Neutrophil (primary cell): ENCODE data around the gene ASB14.

Experiments used
- H3K27ac ChIP-seq: fragments of 200-600 bp; sonication (generic); 2 replicates; pipeline ENCODE4 v1.5.1; 2016; ENCODE audit warnings: mild to moderate bottlenecking, moderate library complexity
- H3K27me3 ChIP-seq: fragments of 200-600 bp; sonication (generic); 2 replicates; pipeline ENCODE4 v1.6.0; 2016; ENCODE audit warnings: mild to moderate bottlenecking
- H3K36me3 ChIP-seq: fragments of 200-600 bp; sonication (generic); 2 replicates; pipeline ENCODE4 v1.5.1; 2017
- H3K4me1 ChIP-seq, 2 experiments: fragments of 200-600 bp in 1 of 2; sonication (generic) in 1 of 2; 1 replicate in 1 of 2; 2 replicates in 1 of 2; pipeline versions ENCODE4 v1.5.1 to v1.6.1; 2013 to 2016; ENCODE audit warnings: low read depth in 1 of 2, low read length in 1 of 2, mild to moderate bottlenecking in 1 of 2, moderate library complexity in 1 of 2; ENCODE audit not compliant: control insufficient read depth in 1 of 2, insufficient read depth in 1 of 2
- H3K4me3 ChIP-seq, 2 experiments: fragments of 200-600 bp in 1 of 2; sonication (generic) in 1 of 2; 1 replicate in 1 of 2; 2 replicates in 1 of 2; pipeline ENCODE4 v1.5.1; 2013 to 2016; ENCODE audit warnings: low read depth in 1 of 2, low read length in 1 of 2, mild to moderate bottlenecking in 1 of 2, moderate library complexity in 1 of 2
- H3K9me3 ChIP-seq: fragments of 200-600 bp; sonication (generic); 2 replicates; pipeline ENCODE4 v1.5.1; 2016
- TF ChIP-seq, protein P1 (sequence below): fragments of 200-600 bp; sonication (generic); IDR thresholded peaks from 2 replicates; pipeline ENCODE4 v1.5.1; 2016; ENCODE audit warnings: antibody characterized with exemption

The ASB14 gene

DNA sequence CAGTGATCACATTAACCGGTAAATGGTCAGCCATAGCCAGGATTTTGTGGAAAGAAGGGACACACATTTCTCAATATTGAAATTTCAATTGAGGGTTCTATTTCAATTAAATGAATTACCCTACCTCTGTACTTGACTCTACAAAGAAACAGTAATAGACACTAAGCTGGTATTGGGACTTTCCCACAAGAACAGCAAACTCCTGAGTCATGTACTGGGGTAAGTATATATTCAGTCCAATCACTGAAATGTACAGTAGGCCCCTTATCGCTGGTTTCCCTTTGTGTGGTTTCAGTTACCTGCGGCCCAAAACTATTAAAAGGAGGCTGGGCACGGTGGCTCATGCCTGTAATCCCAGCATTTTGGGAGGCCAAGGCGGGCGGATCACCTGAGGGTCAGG lies 17.6 kb downstream of the ASB14 start:
- TF ChIP-seq, protein P1, sequence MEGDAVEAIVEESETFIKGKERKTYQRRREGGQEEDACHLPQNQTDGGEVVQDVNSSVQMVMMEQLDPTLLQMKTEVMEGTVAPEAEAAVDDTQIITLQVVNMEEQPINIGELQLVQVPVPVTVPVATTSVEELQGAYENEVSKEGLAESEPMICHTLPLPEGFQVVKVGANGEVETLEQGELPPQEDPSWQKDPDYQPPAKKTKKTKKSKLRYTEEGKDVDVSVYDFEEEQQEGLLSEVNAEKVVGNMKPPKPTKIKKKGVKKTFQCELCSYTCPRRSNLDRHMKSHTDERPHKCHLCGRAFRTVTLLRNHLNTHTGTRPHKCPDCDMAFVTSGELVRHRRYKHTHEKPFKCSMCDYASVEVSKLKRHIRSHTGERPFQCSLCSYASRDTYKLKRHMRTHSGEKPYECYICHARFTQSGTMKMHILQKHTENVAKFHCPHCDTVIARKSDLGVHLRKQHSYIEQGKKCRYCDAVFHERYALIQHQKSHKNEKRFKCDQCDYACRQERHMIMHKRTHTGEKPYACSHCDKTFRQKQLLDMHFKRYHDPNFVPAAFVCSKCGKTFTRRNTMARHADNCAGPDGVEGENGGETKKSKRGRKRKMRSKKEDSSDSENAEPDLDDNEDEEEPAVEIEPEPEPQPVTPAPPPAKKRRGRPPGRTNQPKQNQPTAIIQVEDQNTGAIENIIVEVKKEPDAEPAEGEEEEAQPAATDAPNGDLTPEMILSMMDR, result no peak
- no peaks in the 10 kb centered on the region for H3K27me3 ChIP-seq

DNA sequence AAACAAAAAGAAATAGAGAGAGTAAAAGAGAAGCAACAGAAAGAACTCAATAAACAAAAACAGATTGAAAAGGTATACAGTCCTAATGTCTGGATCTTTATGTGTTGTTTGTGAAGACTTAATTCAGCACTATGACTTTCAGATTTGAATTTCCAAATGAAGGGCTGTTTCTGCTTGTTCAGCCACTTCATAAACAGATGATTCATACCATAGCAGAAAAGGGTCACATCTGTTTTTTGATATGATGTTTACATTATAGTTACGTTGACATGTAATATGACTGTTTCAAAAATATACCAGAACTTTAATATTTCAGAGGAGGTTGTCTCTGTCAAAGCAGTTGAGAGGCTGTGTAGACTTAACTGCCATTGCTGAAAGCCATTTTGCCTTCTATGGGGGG lies 24.1 kb downstream of the ASB14 start:
- Histone ChIP-seq H3K27me3 (no peaks in the 10 kb centered on the region), H3K36me3 (peaks cover 71% of the 10 kb centered on the region), H3K9me3 (no peaks in the 10 kb centered on the region), H3K4me1 (no peaks in the 10 kb centered on the region), H3K27ac (no peak overlapping the region), H3K4me3 (no peak overlapping the region)
- TF ChIP-seq, protein P1, result no peak

More for the DNA sequence above, 17.6 kb downstream of the ASB14 start:
- peaks cover 7 to 13% of the 10 kb centered on the region in 2 experiments for H3K4me1 ChIP-seq
- no peaks in the 10 kb centered on the region for H3K9me3 ChIP-seq
- H3K4me3 ChIP-seq, result no peak overlapping the region
- H3K27ac ChIP-seq, result no peak overlapping the region
- peaks cover 39% of the 10 kb centered on the region for H3K36me3 ChIP-seq

DNA sequence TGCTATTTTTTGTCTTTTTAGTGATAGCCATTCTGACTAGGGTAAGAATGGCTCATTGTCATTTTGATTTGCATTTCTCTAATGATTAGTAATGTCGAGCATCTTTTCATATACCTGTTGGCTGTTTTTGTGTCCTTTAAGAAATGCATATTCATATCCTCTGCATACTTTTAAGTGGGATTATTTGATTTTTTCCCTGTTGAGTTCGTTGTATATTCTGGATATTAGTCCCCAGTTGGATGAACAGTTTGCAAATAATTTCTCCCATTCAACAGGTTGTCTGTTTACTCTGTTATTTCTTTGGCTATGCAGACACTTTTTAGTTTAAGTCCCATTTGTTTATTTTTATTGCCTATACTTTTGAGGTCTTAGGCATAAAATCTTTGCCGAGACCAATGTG lies 30.6 kb downstream of the ASB14 start:
- H3K4me3 ChIP-seq, result no peak overlapping the region
- H3K27me3 ChIP-seq, result no peaks in the 10 kb centered on the region
- H3K27ac ChIP-seq, result no peak overlapping the region
- H3K9me3 ChIP-seq, result no peaks in the 10 kb centered on the region
- H3K4me1 ChIP-seq, result no peaks in the 10 kb centered on the region
- peaks cover 69% of the 10 kb centered on the region for H3K36me3 ChIP-seq
- TF ChIP-seq, protein P1, result no peak

DNA sequence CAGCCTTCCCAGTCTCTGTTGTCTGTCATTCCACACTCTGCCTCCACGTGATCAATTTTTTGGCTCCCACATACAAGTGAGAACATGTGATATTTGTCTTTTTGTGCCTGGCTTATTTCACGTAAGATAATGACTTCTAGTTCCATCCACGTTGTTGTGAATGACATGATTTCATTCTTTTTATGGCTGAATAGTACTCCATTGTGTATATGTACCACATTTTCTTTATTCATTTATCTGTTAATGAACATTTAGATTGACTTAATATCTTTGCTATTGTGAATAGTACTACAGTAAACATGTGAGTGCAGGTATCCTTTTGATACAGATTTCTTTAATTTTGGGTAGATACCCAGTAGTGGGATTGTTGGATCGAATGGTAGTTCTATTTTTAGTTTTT lies 31.4 kb downstream of the ASB14 start:
- TF ChIP-seq, protein P1, result no peak
- H3K4me1 ChIP-seq, result no peaks in the 10 kb centered on the region
- H3K27me3 ChIP-seq, result no peaks in the 10 kb centered on the region
- no peak overlapping the region for H3K27ac ChIP-seq
- no peak overlapping the region for H3K4me3 ChIP-seq
- H3K36me3 ChIP-seq, result peaks cover 67% of the 10 kb centered on the region
- H3K9me3 ChIP-seq, result no peaks in the 10 kb centered on the region

DNA sequence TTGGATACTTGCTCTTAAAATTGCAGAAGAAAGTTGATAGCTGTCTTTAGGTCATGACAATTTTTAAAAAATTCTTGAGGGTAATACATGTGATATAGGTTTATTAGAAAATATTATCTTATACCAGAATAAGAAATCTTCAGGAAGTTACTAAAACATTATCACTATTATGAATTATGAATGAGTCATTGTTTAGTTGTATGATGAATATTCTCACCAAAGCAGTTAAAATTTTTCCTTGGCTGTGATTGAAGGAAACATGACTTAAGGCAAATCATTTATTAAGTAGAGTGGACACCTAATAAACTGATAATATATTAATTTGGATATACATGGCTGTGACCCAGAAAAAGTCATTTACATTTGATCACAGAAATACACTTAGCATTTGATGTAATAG lies 34.8 kb downstream of the ASB14 start:
- Histone ChIP-seq H3K4me3 (no peak overlapping the region), H3K27me3 (no peaks in the 10 kb centered on the region), H3K4me1 (no peaks in the 10 kb centered on the region), H3K27ac (no peak overlapping the region), H3K36me3 (peaks cover 71% of the 10 kb centered on the region), H3K9me3 (no peaks in the 10 kb centered on the region)
- TF ChIP-seq, protein P1, result no peak

DNA sequence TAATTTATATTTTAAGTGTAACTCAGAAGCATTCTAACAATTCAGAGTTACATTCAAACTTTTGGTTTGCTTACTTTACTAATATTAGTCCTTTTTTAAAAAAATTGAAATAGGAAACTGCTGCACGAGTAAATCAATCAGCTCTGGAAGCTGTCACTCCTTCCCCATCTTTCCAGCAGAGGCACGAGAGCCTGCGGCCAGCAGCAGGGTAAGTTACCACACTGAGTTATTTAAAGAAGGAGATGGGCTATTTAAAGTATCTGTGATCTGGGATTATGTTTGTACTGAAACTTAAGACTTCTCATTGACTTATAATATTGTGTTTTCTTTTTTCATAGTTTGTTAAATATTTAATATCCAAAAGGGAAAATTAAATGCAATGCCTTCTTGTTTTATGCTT lies 35.6 kb downstream of the ASB14 start:
- no peak overlapping the region for H3K4me3 ChIP-seq
- H3K36me3 ChIP-seq, result peaks cover 76% of the 10 kb centered on the region
- TF ChIP-seq, protein P1, result no peak
- H3K27ac ChIP-seq, result no peak overlapping the region
- no peaks in the 10 kb centered on the region for H3K9me3 ChIP-seq
- no peaks in the 10 kb centered on the region for H3K27me3 ChIP-seq
- H3K4me1 ChIP-seq, result no peaks in the 10 kb centered on the region
